Hepatocyte (in vitro differentiated cells): ENCODE results near the gene SSR3.

Experiments used
- CTCF ChIP-seq: fragments of 200-600 bp; sonication (generic); IDR thresholded peaks from 2 replicates; pipeline ENCODE4 v1.5.1; 2016; ENCODE audit warnings: antibody characterized with exemption, mild to moderate bottlenecking; ENCODE audit not compliant: poor library complexity
- EZH2 ChIP-seq: fragments of 200-600 bp; sonication (generic); IDR thresholded peaks from 2 replicates; pipeline ENCODE4 v1.6.1; 2016; ENCODE audit warnings: antibody characterized with exemption, mild to moderate bottlenecking, borderline replicate concordance
- EZH2phosphoT487 ChIP-seq: fragments of 200-600 bp; sonication (generic); IDR thresholded peaks from one replicate; pipeline ENCODE4 v1.6.1; 2018; ENCODE audit warnings: antibody characterized with exemption, mild to moderate bottlenecking, low read depth, moderate library complexity; ENCODE audit not compliant: unreplicated experiment, severe bottlenecking

GRCh38 chr3:156582532-156583183 lies 27.7 kb upstream of the SSR3 start:
- TF ChIP-seq EZH2 (no peak), CTCF (no peak), EZH2phosphoT487 (no peak)
